ENCODE measurements around the gene LRIT1.

The LRIT1 gene

DNA sequence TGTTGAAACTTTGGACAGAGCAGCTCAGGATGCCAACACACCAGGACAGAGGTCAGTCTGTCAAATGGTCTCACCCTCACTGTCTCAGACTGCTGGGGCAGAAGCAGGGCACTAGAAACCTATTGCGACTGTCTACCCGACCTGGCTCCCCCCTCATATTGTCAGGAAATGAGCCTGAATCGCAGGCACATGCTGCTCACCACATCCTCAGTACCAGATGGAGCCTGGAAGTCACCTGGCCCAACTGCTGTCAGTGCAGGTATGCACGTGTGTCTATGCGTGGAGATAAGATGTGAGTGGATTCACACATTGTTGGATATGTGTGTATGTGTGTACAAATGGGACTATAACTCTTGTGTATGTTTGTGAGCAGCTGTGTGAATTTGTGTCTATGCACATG lies 50.2 kb downstream of the LRIT1 start:
- no peak for DNase-seq (ENCODE audit: low read depth)

DNA sequence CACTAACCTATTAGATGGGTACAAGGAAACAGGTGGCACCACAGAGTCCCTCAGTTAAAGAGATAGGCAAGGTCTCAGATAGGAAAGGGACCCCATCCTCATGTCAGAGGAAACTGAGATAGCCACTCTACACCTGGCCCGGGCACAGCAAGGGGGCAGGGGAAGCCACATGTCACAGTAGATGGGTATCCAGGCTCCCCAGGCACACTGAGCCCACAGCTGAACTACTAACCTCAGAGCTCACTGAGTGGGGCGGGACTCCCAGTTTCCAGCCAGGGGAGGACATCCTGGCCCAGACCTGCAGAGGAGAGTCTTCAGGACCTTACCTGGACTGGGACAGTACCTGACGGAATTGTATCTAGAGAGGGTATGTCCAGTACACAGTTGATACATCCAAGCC lies 50.7 kb downstream of the LRIT1 start:
- DNase-seq (ENCODE audit: low read depth), result no peak

DNA sequence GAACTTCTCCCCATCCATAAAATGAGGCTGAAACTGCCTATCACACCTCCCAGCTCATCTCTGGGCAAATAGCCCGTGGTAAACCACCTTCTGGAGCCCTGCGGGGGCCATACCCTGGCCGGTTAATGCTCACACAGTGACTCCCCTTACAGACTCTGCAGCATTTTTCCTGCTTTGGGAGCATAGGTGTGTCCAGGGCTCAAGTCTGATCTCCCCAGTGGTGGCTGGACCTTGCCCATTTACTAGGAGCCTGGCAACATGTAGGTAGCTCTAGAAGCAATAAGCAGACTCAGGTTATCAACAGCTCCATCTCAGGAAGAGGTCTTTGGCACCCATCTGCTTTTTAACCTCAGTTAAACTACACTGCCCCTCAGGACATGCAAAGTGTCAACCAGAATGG lies 52.5 kb downstream of the LRIT1 start:
- DNase-seq (ENCODE audit: low read depth), result no peak

DNA sequence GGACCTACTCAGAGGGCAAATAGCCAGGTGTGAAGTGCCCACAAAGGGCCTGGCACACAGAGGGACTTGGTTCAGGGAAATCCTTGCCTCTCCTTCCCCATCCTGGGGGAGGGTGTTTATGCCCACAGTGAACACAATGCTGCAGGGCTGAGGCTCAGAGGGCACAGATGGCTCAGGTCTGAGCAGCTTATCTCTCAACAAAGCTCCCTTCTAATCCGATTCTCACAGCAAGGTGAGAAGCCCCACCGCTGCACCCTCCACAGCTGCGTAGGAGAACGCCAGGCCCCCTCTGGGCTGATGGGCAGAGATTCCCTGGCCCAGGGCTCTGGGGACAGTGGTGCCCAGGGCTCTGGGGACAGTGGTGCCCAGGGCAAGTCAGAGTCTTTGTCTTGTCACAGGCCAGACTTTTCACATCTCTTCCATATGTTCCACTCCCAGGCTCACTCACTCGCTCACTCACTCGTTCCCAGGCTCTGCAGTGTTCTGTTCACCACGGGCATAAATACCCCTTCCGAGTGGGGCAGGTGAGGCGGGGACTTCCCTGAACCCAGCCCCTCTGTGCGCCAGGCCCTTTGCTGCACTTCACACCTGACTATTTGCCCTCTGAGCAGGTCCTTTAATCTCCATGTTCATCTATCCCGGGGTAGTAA lies 55.7 kb downstream of the LRIT1 start:
- DNase-seq (ENCODE audit: low read depth), result no peak

DNA sequence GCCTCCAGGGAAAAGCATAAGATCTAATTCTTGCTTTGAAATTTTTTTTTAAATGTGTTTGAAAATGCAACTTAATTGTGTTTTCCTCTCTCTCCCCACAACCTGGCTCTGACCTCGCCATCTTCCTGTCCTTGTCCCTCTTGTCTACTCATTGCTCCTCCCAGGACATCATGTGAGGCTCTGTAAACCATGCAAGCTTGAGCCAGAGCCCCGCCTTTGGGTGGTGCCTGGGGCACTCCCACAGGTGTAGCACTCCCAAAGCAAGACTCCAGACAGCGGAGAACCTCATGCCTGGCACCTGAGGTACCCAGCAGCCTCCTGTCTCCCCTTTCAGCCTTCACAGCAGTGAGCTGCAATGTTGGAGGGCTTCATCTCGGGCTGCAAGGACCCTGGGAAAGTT lies 56.8 kb downstream of the LRIT1 start:
- no peak for DNase-seq (ENCODE audit: low read depth)

DNA sequence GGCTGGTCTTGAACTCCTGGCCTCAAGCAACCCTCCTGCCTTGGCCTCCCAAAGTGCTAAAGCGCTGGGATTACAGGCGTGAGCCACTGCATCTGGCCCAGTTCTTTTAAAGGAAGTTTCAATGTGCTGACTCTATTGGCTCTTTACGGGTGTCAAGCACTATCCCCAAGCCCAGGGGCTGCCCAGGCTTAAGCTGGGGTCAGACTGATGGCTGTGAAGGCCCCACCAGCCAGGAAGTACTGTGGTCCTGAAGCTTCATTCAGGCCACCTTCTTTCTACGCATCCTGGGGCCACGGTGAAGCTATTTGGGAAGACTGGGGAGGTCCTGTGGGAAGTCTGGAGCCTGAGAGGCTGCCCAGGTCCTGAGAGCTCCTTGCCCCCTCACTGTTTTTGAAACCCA lies 59.7 kb downstream of the LRIT1 start:
- DNase-seq (ENCODE audit: low read depth), result no peak
